ENCODE data around the gene IRF8. TPM values are rescaled to one million over a fixed set of nuclear protein-coding genes. Genes with fewer than 3 reads are reported as not detected.

IRF8 gene
- total RNA-seq, 1 experiment from 2014 or later, result 0.28 TPM

GRCh38 chr16:85854935-85855334, 44.0 kb upstream of the IRF8 start:
- Histone ChIP-seq H3K14ac (ENCODE audit: insufficient read depth, low read length) (no peak overlapping the region), H4K8ac (replicated peaks; ENCODE audit: insufficient read length, low read depth, low read length) (no peak overlapping the region), H2BK20ac (ENCODE audit: low read depth, low read length, poor library complexity, severe bottlenecking) (no peak overlapping the region), H3K79me1 (ENCODE audit: insufficient read depth, low read depth, low read length, poor library complexity, severe bottlenecking) (no peaks in the 10 kb centered on the region), H3K23me2 (ENCODE audit: insufficient read length, low read depth, low read length, poor library complexity, severe bottlenecking) (no peaks in the 10 kb centered on the region), H3K23ac (ENCODE audit: insufficient read length, low read depth, low read length) (no peak overlapping the region), H3T11ph (ENCODE audit: low read length) (no peak overlapping the region), H3K27ac (ENCODE audit: insufficient read length, low read depth, low read length) (no peak overlapping the region), H4K5ac (ENCODE audit: insufficient read length, low read depth, low read length) (no peak overlapping the region), H2AFZ (ENCODE audit: low read length) (no peak overlapping the region), H2BK5ac (ENCODE audit: insufficient read length, low read length) (no peak overlapping the region), H4K91ac (ENCODE audit: insufficient read length, low read depth, low read length) (no peak overlapping the region), H3K4me2 (ENCODE audit: insufficient read depth, insufficient read length, low read length) (no peak overlapping the region), H2BK15ac (ENCODE audit: low read depth, low read length) (no peak overlapping the region), H3K4me1 (ENCODE audit: insufficient read depth, low read length) (no peaks in the 10 kb centered on the region), H2BK12ac (ENCODE audit: insufficient read length, low read depth, low read length) (no peak overlapping the region), H3K27me3 (ENCODE audit: insufficient read depth, low read length) (no peaks in the 10 kb centered on the region), H4K20me1 (ENCODE audit: control insufficient read depth, insufficient read depth, insufficient read length) (no peaks in the 10 kb centered on the region), H2AK5ac (ENCODE audit: insufficient read length, low read length) (no peak overlapping the region), H3K79me2 (ENCODE audit: insufficient read depth, low read length) (no peaks in the 10 kb centered on the region), H3K9me3 (ENCODE audit: control insufficient read depth, low read depth, low read length) (no peaks in the 10 kb centered on the region), H3K4ac (ENCODE audit: low read depth, low read length) (no peak overlapping the region), H3K9ac (ENCODE audit: extremely low read depth, insufficient read length, low read length) (no peak overlapping the region), H3K56ac (ENCODE audit: insufficient read length, low read depth, low read length) (no peak overlapping the region), H2BK120ac (ENCODE audit: low read depth, low read length, poor library complexity, severe bottlenecking) (no peak overlapping the region), H3K18ac (ENCODE audit: insufficient read length, low read depth, low read length) (no peak overlapping the region)
- Mint-ChIP-seq H3K9me3 (no peaks in the 10 kb centered on the region), H3K27ac (no peak overlapping the region), H3K27me3 (ENCODE audit: low read depth) (peaks cover 26% of the 10 kb centered on the region), H3K36me3 (ENCODE audit: insufficient read depth in 1 of 3, low read depth in 3 of 3) (no peaks in the 10 kb centered on the region; a peak in 1 of 7 replicates), H3K4me1 (peaks cover 8% of the 10 kb centered on the region in 2 experiments; a peak in 3 of 4 replicates), H3K4me3 (no peak overlapping the region)
- no peak for TF ChIP-seq CTCF (conservative IDR thresholded peaks at IDR 0.05)
- no CpG with 5 or more reads among the region's 1 CpG for WGBS (ENCODE audit: extremely low coverage, insufficient read length, low lambda C conversion rate)
- no peak for DNase-seq

Data from H9 (cell line).